Cardiac fibroblast (primary cell): ENCODE measurements around the gene BCL2L11.

ENCODE experiments used
- DNase-seq, 2 donors: peaks; one replicate each; pipeline versions ENCODE4 v3.0.0 to v3.0.0-alpha.2; 2010; ENCODE audit warnings: low read depth in 2 of 2
- H3K4me3 ChIP-seq, 2 donors: replicated peaks in 1 of 2; 1 replicate in 1 of 2; 2 replicates in 1 of 2; pipeline ENCODE4 v1.5.1; 2011; ENCODE audit warnings: low read depth in 2 of 2, low read length in 2 of 2, mild to moderate bottlenecking in 2 of 2, moderate library complexity in 1 of 2
- TF ChIP-seq, protein P1 (sequence below): IDR thresholded peaks from one replicate; pipeline ENCODE4 v1.5.1; 2011; ENCODE audit warnings: low read depth, mild to moderate bottlenecking, low read length, inconsistent platforms

BCL2L11 gene

GRCh38 chr2:111159641-111160040, 38.9 kb downstream of the BCL2L11 start:
- TF ChIP-seq, protein P1, sequence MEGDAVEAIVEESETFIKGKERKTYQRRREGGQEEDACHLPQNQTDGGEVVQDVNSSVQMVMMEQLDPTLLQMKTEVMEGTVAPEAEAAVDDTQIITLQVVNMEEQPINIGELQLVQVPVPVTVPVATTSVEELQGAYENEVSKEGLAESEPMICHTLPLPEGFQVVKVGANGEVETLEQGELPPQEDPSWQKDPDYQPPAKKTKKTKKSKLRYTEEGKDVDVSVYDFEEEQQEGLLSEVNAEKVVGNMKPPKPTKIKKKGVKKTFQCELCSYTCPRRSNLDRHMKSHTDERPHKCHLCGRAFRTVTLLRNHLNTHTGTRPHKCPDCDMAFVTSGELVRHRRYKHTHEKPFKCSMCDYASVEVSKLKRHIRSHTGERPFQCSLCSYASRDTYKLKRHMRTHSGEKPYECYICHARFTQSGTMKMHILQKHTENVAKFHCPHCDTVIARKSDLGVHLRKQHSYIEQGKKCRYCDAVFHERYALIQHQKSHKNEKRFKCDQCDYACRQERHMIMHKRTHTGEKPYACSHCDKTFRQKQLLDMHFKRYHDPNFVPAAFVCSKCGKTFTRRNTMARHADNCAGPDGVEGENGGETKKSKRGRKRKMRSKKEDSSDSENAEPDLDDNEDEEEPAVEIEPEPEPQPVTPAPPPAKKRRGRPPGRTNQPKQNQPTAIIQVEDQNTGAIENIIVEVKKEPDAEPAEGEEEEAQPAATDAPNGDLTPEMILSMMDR = no peak
- H3K4me3 ChIP-seq = no peak overlapping the region
- no peak for DNase-seq

GRCh38 chr2:111160758-111161157, 40.0 kb downstream of the BCL2L11 start:
- TF ChIP-seq, protein P1 = no peak
- no peak overlapping the region for H3K4me3 ChIP-seq
- peak; percentile 74 to 92 for DNase-seq

GRCh38 chr2:111161971-111162370, 41.3 kb downstream of the BCL2L11 start:
- H3K4me3 ChIP-seq = no peak overlapping the region
- DNase-seq = no peak
- TF ChIP-seq, protein P1 = no peak

DNA sequence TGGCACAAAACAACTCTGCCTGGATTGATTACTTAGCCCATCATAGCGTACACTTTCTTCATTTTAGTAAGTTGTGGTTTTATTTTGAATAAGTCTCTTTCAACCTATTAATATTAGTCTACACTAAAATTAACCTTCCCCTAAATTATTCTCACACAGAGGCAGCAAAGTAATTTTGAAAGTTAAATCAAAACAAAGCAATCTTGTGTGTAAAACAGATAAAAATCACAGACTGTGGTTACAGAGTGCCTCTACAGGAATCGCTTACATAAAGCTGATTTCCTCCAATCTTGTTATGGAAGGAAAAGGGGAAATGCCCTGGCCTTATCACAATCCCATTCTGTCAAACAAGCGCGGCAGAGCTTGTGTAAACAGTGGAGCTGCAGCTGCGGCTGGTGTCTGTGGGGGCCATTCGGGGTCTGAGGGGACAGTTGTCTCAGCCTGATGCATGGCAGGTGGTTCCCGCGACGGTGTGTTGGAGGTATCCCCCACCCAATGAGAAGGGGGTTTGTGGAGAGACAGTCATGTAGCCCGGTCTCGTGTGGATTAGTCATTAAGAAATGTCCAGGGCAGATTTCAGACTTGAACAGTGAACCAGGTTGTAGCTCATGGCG, 42.1 kb downstream of the BCL2L11 start:
- TF ChIP-seq, protein P1 = no peak
- no peak for DNase-seq
- H3K4me3 ChIP-seq = no peak overlapping the region

GRCh38 chr2:111164078-111164477, 43.4 kb downstream of the BCL2L11 start:
- no peak overlapping the region for H3K4me3 ChIP-seq
- TF ChIP-seq, protein P1 = no peak
- no peak for DNase-seq

- H3K4me3 ChIP-seq = no peak overlapping the region
- TF ChIP-seq, protein P1 = no peak
- DNase-seq = peak in 1 of 2 donors; percentile 52
These were observed 44.4 kb downstream of the BCL2L11 start for GRCh38 chr2:111165084-111165483.

DNA sequence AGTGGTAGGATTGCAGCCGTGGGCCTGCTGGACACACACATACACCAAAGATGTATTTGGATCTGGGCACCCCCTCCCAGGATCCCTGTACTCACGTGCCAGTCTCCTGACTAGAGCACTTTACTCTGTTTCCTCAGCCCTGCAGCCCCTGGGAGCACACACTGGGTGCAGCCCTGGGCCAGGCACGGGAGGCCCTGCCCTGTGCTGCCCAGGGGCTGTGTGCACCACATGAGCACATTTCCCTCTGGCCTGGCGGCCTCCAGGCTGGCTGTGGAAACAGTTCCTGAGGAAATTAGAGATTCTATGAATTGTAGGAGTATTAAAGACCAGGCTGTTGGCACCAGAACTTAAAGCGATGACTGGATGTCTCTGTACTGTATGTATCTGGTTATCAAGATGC, 45.4 kb downstream of the BCL2L11 start:
- TF ChIP-seq, protein P1 = no peak
- H3K4me3 ChIP-seq = no peak overlapping the region
- DNase-seq = no peak
